GM12801 (cell line): ENCODE results near the gene RPTOR.

Source experiments
- TF ChIP-seq, protein P1 (sequence below): IDR thresholded peaks from one replicate; pipeline ENCODE4 v1.5.1; 2011; ENCODE audit warnings: control low read depth; ENCODE audit not compliant: insufficient read length; ENCODE audit errors: extremely low read depth

Gene RPTOR

DNA sequence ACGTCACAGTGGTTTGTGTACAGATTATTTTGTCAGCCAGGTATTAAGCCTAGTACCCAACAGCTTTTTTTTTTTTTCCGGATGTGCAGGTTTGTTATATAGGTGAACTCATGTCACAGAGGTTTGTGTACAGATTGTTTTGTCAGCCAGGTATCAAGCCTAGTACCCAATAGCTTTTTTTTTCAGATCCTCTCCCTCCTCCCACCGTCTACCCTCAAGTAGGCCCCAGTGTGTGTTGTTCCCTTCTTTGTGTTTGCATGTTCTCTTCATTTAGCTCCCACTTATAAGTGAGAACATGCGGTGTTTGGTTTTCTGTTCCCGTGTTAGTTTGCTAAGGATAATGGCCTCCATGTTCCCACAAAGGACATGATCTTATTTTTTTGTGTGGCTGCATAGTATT lies 19.9 kb downstream of the RPTOR start:
- TF ChIP-seq, protein P1, sequence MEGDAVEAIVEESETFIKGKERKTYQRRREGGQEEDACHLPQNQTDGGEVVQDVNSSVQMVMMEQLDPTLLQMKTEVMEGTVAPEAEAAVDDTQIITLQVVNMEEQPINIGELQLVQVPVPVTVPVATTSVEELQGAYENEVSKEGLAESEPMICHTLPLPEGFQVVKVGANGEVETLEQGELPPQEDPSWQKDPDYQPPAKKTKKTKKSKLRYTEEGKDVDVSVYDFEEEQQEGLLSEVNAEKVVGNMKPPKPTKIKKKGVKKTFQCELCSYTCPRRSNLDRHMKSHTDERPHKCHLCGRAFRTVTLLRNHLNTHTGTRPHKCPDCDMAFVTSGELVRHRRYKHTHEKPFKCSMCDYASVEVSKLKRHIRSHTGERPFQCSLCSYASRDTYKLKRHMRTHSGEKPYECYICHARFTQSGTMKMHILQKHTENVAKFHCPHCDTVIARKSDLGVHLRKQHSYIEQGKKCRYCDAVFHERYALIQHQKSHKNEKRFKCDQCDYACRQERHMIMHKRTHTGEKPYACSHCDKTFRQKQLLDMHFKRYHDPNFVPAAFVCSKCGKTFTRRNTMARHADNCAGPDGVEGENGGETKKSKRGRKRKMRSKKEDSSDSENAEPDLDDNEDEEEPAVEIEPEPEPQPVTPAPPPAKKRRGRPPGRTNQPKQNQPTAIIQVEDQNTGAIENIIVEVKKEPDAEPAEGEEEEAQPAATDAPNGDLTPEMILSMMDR = no peak

DNA sequence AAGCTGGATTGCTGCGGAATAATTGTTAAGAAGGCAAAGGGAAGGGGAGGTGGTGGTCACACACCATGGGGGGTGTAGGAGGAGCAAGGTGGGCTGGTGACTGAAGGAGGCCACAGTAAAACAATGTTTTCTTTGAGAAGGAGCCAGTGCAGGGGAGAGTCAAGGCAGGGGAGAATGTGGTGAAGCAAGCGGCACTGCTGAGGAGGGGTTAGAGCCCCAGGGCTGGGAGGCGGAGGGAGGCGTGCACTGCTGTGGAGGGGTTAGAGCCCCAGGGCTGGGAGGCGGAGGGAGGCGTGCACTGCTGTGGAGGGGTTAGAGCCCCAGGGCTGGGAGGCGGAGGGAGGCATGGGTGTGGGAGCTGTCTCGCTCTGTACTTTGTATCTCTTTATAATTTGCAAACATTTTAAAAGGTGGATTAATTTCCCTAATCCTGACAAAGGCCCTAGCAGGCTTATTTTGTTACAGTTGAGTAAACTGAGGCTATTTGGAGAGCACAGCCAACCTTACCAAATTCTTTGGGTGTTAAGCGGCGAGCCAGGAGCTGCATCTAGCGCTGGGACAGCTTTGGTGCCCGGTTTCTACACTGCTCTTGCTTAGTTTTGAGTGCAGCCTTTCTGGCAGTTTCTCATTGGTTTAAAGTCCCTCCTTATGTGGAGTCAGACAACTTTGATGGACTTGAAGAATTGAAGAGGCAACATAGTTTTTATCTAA lies 20.9 kb downstream of the RPTOR start:
- TF ChIP-seq, protein P1 = no peak

DNA sequence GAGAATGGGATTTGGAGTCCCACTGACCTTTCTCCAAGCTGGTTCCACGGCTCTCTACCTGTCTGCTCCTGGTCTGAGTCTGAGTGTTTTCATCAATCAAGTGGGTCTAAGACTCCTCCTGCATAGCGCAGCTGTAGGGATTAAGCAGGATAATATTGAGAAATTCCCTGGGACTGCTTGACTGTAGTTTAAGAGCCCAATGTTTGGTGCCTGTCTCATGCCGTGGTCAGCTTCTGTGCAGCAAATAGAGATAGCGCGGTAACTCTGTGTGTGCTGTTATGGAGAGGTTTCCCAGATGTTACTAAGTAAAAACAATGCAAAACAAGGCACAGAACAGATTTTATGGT lies 21.4 kb downstream of the RPTOR start:
- TF ChIP-seq, protein P1 = no peak

DNA sequence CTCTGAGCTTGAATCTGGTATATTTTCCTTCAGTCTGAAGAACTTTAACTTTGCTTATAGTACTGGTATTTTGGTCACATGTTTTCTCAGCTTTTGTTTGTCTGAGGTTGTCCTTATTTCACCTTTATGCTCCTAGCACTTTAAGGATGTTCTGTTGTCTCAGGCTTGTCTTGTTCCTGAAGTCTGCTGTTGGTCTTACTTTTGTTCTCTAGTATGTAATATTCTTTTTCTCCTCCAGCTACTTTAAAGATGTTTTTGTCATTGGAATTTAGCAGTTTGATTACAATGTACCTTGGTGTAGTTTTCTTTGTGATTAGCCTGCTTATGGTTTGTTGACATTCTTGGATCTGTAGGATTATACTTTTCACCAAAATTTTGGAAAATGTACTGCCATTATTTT lies 23.6 kb downstream of the RPTOR start:
- TF ChIP-seq, protein P1 = no peak

DNA sequence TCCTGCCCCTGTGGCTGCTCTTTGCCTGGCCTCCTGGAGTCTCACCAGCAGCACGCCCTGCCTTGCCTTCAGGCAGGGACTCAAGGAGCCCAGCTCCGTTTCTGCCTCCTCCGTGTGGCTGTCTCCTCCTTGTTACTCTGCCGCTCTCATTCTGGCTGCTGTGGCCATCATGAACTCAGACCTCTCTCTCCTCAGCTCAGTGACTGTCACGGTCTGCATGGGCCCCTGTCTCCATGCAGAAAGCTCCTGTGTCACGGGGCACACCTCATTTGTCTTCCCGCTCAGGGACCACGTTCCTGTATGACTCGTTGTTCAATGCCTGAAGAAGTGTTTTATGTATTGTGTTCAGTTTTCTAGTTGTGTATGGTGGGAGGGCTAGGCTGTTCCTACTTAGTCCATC lies 25.3 kb downstream of the RPTOR start:
- TF ChIP-seq, protein P1 = no peak

DNA sequence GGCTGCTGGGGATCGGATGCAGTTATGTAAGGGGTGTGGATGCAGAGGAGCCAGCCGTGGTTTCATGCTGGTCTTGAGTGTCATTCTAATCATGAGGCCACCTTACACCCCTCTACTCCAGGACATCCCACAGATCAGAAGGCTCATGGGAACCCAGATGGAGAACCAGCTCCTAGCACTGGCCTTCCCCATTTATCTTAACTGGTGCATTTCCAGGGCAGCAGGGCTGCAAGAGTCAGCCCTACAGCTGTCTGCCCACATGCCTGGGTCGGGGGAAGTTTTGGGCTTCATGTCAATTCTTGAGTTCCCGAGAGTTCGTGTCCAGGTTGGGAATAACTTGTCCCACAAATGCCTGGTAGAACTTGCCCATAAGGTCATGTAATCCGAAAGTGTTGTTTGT lies 29.1 kb downstream of the RPTOR start:
- TF ChIP-seq, protein P1 = no peak

DNA sequence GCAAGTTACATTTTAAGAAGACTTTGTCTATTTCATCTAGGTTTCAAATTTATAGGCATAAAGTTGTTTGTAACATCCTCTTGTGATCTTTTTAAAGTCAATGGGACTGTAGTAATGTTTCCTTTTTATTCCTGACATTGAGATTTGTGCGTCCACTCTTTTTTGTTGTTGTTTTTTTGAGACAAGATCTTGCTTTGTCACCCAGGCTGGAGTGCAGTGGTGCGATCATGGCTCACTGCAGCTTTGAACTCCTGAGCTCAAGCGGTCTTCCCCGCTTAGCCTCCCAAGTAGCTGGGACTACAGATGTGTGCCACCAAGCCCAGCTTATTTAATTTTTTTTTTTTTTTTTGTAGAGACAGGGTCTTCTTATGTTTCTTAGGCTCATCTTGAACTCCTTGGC lies 29.9 kb downstream of the RPTOR start:
- TF ChIP-seq, protein P1 = no peak
